ELR (cell line): ENCODE results near the gene GANC.
"Not testable (repeated sequence)": the region's sequence is repeated elsewhere in the genome, so short reads cannot be mapped to it uniquely, and the experiment has no call there.

Source experiments
- DNase-seq: peaks from one replicate; pipeline ENCODE4 v3.0.0-alpha.2; 2015; ENCODE audit warnings: low read depth

Gene GANC, protein sequence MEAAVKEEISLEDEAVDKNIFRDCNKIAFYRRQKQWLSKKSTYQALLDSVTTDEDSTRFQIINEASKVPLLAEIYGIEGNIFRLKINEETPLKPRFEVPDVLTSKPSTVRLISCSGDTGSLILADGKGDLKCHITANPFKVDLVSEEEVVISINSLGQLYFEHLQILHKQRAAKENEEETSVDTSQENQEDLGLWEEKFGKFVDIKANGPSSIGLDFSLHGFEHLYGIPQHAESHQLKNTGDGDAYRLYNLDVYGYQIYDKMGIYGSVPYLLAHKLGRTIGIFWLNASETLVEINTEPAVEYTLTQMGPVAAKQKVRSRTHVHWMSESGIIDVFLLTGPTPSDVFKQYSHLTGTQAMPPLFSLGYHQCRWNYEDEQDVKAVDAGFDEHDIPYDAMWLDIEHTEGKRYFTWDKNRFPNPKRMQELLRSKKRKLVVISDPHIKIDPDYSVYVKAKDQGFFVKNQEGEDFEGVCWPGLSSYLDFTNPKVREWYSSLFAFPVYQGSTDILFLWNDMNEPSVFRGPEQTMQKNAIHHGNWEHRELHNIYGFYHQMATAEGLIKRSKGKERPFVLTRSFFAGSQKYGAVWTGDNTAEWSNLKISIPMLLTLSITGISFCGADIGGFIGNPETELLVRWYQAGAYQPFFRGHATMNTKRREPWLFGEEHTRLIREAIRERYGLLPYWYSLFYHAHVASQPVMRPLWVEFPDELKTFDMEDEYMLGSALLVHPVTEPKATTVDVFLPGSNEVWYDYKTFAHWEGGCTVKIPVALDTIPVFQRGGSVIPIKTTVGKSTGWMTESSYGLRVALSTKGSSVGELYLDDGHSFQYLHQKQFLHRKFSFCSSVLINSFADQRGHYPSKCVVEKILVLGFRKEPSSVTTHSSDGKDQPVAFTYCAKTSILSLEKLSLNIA (N-terminal part only)

DNA sequence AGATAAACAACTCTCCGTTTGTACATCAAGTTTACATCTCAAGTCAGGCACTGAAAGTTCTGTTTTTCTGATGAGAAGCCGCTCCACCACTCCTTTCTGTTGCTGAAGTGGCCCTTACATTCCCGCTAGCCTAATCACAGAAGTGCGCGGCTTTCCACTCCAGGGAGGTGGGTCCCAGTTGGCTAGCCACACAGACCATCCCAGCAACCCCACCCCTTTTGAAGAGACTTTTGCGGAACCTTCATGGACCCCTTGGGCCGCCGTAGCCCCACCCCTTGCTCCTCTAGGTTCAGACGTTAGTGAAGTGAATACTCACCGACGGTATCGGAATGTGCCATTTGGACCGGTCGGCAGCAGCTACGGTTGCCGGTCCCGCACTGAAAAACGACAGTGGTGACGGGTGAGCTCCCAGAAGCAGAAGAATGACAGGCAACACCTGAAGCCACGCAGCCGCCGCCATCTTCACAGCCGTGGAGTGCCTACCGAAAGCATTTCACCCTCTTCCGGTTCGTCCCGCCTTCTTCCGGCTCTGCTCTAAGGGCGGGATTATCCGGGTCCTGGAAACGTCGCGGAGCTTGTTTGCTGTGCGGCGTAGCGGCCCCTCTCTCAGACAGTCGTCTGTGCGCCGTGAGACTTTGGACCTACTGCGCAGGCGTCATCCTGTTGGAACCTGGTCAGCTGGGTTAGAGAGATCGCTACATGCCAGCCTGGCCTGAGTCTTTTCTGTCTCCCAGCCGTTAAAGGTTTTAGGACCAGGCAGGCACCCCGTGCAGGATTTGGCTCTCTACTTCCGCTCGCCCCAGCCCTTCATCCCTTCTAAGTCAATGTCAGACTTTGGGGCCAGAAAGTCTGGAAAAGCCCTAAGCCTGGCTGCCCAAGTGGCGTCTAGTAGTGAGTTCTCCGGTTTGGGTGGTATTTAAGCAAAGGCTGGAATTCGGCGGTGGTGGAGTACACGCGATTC is at the start of gene GANC, which contains the start of gene TMEM87A:
Gene GANC, plus strand, starts transcription at position 263 of the 961 bp plus-strand sequence. CDS start 1,281 bp downstream, outside the sequence.
Gene TMEM87A, minus strand, starts transcription at position 495 of the 961 bp plus-strand sequence. Its CDS starts 35 bp downstream, at position 460.
- DNase-seq, result peak; percentile 99

DNA sequence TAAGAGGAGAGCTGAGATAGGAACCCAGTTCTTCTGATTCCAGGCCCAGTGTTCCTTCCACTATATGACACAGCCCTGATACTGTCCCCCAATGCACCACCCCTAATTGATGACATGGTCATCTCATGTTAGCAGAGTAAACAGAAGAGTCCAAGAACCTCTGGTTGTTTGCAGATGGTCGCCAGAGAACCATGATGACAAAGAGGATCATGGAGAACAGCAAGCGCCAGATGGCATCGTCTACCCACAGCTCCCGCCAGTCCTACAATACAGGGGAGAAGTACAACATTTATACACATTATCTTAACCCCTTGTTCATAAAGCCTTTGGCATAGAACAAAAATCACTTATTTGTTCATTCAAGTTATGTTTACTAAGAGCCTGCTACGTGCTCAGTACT is 46.4 kb upstream of the GANC start:
- no peak for DNase-seq

DNA sequence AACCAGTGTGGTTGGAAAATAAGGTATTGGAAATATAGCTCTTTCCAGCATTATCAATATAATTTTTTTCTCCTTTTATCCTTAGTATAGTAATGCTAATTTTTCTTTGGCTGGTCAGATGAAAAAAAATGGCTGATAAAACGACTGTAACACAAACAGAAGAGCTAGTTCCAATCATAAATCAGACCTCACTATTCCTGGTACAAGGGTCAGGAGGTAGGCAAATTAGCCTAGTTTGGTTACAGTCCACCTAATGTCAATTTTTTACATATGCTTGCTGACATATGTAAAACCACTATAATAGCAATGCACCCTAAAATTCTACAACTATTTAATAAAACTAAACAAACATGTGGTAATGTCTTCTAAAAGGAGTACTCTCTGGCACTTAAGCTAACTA is 45.0 kb upstream of the GANC start:
- DNase-seq, result no peak

DNA sequence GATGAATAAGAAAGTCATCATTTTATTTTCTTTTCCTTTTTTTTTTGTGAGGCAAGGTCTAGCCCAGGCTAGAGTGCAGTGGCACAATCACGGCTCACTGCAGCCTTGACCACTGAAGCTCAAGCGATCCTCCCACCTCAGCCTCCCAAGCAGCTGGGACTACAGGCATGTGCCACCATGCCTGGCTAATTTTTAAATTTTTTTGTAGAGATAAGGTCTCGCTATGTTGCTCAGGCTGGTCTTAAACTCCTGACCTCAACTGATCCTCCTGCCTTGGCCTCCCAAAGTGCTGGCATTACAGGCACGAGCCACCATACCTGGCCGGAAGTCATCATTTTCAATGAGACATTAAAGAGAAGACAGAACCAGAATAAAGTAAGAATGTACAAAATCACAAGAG is 44.0 kb upstream of the GANC start:
- DNase-seq, result not testable (repeated sequence)

DNA sequence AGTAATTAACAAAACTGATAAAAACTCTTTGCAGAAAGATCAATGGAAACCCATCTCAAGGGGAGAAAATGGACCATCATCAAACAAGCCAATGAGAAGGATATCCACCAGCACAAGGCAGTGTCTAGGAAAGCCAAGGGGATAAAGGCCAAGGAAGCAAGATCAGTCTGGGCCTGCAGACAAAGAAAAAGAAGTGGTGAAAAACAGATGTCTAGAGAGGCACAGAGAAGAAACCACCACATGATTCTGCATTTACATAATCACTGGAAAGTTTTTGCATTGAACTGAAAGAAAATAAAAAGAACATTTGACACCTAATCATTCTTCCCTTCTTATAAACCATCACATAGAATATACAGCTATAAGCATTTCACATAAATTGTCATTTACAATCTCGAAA is 41.9 kb upstream of the GANC start:
- DNase-seq, result no peak

DNA sequence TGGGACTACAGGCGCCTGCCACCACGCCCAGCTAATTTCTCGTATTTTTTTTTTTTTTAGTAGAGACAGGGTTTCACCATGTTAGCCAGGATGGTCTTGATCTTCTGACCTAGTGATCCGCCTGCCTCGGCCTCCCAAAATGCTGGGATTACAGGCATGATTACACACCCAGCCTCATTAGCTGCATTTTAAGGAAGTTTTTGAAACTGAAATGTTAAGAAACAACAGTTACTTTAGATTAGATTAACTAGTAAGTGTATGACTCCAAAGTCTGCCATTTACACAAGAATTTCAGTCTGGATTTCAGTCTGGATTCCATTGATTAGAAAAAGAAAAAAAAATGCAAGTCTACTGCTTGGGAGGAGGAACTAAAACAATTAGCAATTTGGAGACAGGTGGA is 40.4 kb upstream of the GANC start:
- DNase-seq, result no peak

DNA sequence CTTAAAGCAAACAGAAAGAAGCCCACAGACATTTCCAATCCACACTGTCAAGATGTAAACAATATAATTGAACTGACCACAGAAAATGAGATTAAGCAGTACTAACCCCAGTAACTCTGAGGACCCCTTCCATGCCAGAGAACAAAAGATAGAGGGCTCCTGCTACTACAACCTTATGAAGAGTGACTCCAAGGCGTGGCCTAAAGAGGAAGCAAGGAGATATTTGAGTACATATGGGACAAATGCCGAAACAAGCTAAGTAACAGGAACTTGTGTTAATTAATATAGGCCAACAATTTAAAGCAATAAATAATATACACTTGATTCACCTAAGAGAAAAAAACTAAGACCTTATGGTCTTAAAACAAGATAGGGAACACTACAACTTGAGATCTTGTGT is 39.9 kb upstream of the GANC start:
- DNase-seq, result no peak

DNA sequence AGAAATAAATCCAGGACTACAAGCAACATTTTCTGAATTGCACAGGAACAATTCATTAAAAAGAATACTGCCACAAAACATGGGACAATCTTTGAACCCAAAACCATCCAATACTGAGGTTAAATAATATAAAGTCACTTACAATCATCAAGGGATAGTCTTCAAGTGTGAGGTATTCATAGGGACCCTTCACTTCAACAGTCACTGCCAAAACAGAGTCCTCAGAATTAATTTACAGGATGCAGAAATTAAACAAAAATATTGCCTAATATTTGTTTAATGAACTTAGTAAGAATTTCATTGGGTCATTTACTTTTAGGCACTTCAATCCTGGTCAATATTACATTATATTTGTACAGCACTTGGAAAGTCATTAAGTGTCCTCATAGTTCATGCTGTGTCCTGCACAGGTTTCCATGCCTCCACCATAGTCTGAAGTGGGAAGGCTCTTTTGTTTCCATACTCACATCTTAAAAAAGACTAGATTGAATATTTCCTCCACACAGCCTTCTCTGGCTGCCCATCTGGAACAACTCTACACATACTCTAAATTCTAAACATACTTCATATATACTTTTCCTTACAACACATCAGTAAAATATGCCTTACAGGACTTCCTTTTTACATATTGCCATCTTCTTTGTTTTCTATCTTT is 33.3 kb upstream of the GANC start:
- peak; percentile 14 for DNase-seq

DNA sequence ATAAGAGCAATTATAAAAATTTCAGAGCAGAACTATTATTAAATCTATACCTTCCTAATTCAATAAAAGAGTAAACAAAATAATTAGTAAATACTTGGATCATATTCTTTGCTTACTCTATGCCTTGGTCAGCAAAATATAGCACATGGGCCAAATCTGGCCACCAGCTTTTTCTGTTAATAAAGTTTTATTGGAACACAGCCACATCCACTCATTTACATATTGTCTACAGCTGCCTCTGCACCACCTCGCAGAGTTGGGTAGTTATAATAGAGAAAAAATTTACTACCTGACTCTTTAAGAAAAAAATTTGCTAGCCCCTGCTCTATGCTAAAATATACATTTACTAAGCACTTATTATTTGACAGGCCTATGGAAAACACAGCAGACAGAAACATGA is 32.2 kb upstream of the GANC start:
- no peak for DNase-seq

DNA sequence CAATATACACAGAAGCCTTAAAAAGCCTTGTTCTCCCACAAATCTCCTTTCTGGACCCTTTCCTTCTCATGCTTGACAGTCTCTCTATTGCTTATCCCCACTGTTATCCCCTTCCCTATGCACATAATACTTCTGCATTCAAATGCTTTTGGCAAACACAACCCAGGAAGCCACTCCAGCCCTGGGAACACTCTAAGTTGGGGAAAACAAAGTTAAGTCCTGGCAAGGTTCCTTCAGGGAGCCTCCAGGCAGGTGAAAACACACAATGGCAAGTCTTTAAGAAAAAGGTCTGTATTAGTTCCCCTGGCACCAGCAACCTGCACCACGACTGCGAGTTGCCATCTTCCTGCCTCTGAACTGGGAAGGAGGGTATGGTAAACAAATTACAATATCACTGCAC is 19.7 kb upstream of the GANC start:
- no peak for DNase-seq

DNA sequence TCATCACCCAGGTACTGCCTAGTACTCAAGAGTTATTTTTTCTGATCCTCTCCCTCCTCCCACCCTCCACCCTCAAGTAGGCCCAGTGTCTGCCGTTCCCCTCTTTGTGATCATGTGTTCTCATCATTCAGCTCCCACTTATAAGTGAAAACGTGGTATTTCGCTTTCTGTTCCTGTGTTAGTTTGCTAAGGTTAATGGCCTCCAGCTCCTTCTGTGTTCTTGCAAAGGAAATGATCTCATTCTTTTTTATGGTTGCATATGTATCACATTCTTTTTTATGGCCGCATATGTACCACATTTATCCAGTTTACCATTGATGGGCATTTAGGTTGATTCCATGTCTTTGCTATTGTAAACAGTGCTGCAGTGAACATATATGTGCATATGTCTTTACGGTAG is 8.2 kb upstream of the GANC start:
- peak; percentile 51 for DNase-seq

DNA sequence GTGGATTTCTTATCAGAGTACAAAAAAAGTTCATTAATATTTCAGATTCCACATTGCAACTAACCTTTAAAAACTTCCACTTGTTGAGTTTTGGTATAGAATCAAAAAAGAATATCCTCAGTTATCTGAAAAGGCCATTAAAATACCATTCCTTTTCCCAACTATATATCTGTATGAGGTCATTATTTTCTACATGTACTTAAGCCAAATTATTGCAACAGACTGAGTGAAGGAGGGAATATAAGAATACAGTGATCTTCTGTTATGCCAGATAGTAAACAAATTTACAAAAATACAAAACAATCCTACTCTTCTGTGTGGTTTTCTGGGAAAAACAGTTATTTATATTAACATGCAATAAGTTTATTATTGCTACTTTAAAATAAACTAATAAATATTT is 5.7 kb upstream of the GANC start:
- DNase-seq, result no peak

DNA sequence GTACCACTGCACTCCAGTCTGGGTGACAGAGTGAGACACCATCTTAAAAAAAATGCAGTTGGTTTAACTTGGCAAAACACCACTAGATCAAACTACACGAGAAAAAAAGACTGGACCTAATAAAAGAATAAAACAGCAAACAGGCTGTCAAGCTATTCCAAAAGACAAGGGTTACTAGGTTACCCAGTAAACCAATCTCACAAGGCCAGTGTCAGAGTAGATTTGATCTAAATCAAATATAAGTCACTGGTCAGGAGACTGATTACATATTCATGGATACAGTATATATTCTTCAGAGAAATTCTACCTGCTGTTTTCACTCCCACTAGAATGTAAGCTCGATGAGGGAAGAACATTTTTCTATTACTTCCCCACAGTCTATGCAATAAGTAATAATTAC is 2.5 kb upstream of the GANC start:
- no peak for DNase-seq

DNA sequence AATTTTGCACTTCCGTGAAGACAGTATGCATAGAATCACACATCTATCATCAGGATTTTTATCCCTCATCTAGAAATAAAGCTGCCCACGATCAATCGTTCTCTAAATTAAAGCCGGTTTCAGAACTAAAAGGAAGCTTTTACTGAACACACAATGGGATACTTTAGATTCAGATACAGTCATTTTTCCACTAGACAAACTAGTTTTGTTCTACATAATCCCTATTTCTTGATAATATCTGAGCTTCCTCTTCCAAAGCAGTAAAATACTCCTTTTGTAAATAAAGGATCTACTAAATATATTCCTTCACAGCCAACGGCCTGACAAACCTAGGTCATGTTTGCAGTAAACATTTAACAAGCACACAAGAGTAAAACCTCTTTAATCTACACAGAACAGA is 2.0 kb upstream of the GANC start:
- DNase-seq, result no peak

DNA sequence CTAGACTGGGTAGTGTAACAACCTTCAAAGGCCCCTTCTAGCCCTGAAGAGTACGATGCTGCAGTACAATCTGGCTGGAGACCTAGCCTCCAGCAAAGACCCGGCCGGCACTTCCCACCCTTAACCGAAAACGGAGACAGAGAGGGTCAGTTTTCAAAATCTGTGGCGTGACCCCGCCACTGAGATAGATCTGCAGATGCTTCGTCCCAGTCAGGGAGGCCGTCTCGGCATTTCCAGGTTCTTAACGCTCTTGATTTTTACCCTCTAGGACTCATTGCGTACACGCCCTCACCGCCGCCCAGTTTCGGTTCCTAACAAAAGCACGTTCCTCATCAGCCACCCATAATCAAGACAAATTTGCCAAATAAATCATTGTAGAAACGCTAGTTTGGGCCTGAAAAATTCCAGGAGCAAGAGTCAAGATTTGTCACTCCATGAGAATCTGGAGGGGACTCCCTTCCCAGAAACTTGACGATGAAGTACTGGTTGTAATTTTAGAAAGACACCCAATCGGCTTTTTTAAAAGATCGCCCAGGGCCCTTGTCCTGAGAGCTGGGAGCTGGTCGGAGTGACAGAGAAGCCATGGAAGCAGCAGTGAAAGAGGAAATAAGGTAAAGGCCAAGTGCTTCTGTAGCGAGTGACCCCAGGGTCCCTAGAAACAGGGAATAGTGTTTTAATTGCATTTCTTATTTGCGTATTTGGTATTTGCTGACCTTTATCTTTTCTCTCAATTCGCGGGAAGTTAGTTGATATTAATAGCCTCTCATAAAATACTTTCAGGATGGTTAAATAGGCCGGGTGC is 1.1 kb downstream of the GANC start:
- DNase-seq, result peak; percentile 79

DNA sequence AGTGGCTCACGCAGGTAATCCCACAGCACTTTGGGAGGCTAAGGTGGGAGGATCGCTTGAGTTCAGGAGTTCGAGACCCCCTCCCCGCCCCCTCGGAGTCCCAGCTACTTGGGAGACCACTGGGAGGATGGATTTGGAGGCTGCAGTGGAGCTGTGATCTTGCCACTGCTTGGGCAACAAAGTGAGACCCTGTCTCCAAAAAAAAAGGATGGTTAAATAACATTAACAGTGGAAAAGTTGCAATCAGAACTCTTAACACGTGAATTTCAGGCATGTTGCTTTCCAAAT is 1.6 kb downstream of the GANC start:
- peak; percentile 5 for DNase-seq

DNA sequence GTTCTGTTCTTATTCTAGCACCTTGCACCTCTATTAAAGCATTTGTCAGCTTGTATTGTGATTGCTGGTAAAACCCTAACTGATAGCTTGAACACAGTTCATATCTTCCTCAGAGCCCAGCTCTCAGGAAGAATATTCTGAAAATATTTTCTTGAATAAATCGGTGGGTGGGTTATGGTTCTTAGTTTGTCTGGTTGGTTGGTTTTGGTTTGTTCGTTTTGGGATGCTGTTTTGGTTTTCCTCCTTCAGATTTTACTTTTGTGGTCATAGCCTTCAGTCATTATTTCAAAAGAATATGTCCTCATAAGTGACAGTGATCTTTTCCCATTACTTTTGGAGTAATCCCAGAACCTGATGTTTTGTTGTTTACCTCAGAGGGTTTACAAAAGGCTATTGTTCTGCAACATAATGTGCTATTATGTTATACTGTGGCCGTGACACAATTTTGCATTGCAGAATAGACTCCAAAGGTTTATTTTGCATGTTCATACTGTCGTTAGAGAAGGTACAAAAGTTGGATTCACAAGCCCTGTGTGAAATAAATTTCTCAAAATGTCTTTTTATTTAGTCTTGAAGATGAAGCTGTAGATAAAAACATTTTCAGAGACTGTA is 2.9 kb downstream of the GANC start:
- no peak for DNase-seq

DNA sequence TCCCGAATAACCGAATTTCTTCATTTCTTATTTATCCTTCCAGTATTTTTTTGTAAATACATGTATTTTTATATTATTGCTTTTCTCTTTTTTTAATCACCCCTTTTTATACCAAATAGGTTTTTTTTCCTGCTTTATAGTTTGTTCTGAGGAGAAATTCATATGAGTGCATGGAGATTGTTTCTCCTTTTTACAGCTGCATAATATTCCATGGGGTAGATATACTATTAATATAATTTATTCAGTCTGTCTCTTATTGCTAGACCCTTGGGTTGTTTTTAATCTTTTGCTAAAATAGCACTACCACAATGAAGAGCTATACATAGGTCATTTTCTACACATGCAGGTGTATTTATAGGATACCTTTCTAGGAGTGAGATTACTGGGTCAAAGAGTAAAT is 3.8 kb downstream of the GANC start:
- no peak for DNase-seq

DNA sequence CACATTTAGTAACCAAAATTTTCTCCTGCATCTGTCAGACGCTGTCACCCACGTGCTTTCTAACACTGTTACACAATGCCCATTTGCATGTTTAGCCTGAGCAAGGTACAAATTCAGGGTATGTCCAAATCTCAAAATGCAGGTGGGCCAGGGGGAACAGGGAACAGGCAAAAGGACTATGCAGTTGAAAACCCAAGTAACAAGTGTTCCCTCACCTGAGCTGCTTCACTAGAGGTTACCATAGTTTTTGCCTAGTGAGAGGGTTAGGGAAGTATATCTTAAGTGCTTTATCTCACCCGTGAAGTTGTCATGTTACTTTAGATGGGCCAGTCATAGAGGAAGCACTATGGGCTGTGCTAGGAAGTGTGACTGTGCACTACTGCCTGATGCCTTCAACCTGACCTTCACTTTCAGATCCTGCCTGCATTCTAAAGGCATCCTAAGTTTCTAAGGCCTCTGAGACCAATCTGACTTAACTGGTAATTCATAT is 6.3 kb downstream of the GANC start:
- DNase-seq, result no peak

DNA sequence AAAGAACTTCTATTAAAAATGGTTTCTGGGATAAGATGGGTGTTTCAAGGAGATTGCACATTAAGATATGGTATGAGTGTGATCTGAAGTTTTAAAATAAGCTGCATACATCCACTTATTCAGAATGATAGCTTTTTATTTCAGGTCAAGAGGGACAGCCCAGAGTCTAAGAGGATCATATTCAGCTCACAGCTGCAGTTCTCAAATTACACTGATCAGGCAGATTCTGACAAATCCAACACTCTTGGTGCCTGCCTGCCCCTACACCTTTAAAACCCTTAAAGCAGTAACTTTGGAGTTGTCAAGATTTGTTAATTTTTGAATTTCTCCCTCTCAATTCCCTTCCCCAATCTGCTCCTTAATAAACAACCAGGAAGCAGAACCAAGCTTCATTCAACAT is 9.3 kb downstream of the GANC start:
- DNase-seq, result no peak
